ENCODE results near the gene CRYBA1. TPM values are rescaled to one million over a fixed set of nuclear protein-coding genes. Genes with fewer than 3 reads are reported as not detected.

The CRYBA1 gene
- total and polyA plus RNA-seq, 2 donors from 2014 or later: not detected

GRCh38 chr17:29273924-29274323, 27.3 kb downstream of the CRYBA1 start:
- FAIRE-seq: no peak

GRCh38 chr17:29278692-29279091, 32.0 kb downstream of the CRYBA1 start:
- no peak overlapping the region for H3K9ac ChIP-seq (ENCODE audit: low read length in 3 of 3)
- FAIRE-seq: no peak
- no peak for TF ChIP-seq CTCF (IDR thresholded peaks at IDR 0.05; ENCODE audit: borderline replicate concordance, extremely low read depth, insufficient read depth)

More at GRCh38 chr17:29273924-29274323, 27.3 kb downstream of the CRYBA1 start:
- no peak for DNase-seq
- intact Hi-C loops (cut with DNase I): no loop called here
- TF ChIP-seq CTCF (IDR thresholded peaks at IDR 0.05; ENCODE audit: borderline replicate concordance, extremely low read depth, insufficient read depth): no peak
- H3K27ac ChIP-seq (ENCODE audit: low read depth in 2 of 2, low read length in 2 of 2): no peak overlapping the region
- peaks cover 2 to 6% (median 4%) of the 10 kb centered on the region in 3 donors for H3K36me3 ChIP-seq (ENCODE audit: control insufficient read depth in 2 of 3, insufficient read depth in 3 of 3, low read length in 3 of 3)
- no peak overlapping the region for H3K9ac ChIP-seq (ENCODE audit: low read length in 3 of 3)
- no peaks in the 10 kb centered on the region for H3K27me3 ChIP-seq (ENCODE audit: control insufficient read depth, insufficient read depth, low read length)
- H3K9me3 ChIP-seq (ENCODE audit: control insufficient read depth in 2 of 3, insufficient read depth in 1 of 3, low read length in 3 of 3): no peaks in the 10 kb centered on the region
- H3K4me3 ChIP-seq (ENCODE audit: low read length in 3 of 3): no peak overlapping the region
- peaks cover 0 to 12% (median 11%) of the 10 kb centered on the region in 3 donors for H3K4me1 ChIP-seq (ENCODE audit: control insufficient read depth in 2 of 3, insufficient read depth in 2 of 3, low read depth in 1 of 3, low read length in 3 of 3)

GRCh38 chr17:29279397-29280070, 32.9 kb downstream of the CRYBA1 start:
- TF ChIP-seq CTCF (IDR thresholded peaks at IDR 0.05; ENCODE audit: borderline replicate concordance, extremely low read depth, insufficient read depth): no peak
- H3K9ac ChIP-seq (ENCODE audit: low read length in 3 of 3): no peak overlapping the region
- H3K27me3 ChIP-seq (ENCODE audit: control insufficient read depth, insufficient read depth, low read length): no peaks in the 10 kb centered on the region
- H3K9me3 ChIP-seq (ENCODE audit: control insufficient read depth in 2 of 3, insufficient read depth in 1 of 3, low read length in 3 of 3): no peaks in the 10 kb centered on the region
- peaks cover 6 to 24% (median 11%) of the 10 kb centered on the region in 3 donors for H3K36me3 ChIP-seq (ENCODE audit: control insufficient read depth in 2 of 3, insufficient read depth in 3 of 3, low read length in 3 of 3)
- FAIRE-seq (no peak), DNase-seq (no peak)
- intact Hi-C loops (cut with DNase I): loop anchor here (10.0 kb wide), 1 partner anchor 145 kb away; no protein-coding TSS in a partner anchor
- no peak overlapping the region for H3K27ac ChIP-seq (ENCODE audit: low read depth in 2 of 2, low read length in 2 of 2)
- H3K4me1 ChIP-seq (ENCODE audit: control insufficient read depth in 2 of 3, insufficient read depth in 2 of 3, low read depth in 1 of 3, low read length in 3 of 3): peaks cover 0 to 23% (median 7%) of the 10 kb centered on the region in 3 donors
- no peak overlapping the region for H3K4me3 ChIP-seq (ENCODE audit: low read length in 3 of 3)

More at GRCh38 chr17:29278692-29279091, 32.0 kb downstream of the CRYBA1 start:
- H3K27me3 ChIP-seq (ENCODE audit: control insufficient read depth, insufficient read depth, low read length): no peaks in the 10 kb centered on the region
- H3K36me3 ChIP-seq (ENCODE audit: control insufficient read depth in 2 of 3, insufficient read depth in 3 of 3, low read length in 3 of 3): peaks cover 9 to 19% (median 9%) of the 10 kb centered on the region in 3 donors
- H3K27ac ChIP-seq (ENCODE audit: low read depth in 2 of 2, low read length in 2 of 2): no peak overlapping the region
- no peak for DNase-seq
- H3K4me3 ChIP-seq (ENCODE audit: low read length in 3 of 3): no peak overlapping the region
- intact Hi-C loops (cut with DNase I): no loop called here
- H3K9me3 ChIP-seq (ENCODE audit: control insufficient read depth in 2 of 3, insufficient read depth in 1 of 3, low read length in 3 of 3): no peaks in the 10 kb centered on the region
- peaks cover 0 to 21% (median 7%) of the 10 kb centered on the region in 3 donors for H3K4me1 ChIP-seq (ENCODE audit: control insufficient read depth in 2 of 3, insufficient read depth in 2 of 3, low read depth in 1 of 3, low read length in 3 of 3)

Measured in kidney (tissue), 14 donors.